Sigmoid colon (tissue), 7 donors: ENCODE data around the gene CYP4A11. TPM values are rescaled to one million over a fixed set of nuclear protein-coding genes. Genes with fewer than 3 reads are reported as not detected.
"Not testable (repeated sequence)": the region's sequence is repeated elsewhere in the genome, so short reads cannot be mapped to it uniquely, and the experiment has no call there.

Experiments used
- DNase-seq: peaks from one replicate; pipeline ENCODE4 v3.0.0-alpha.2; 2019
- H3K27ac ChIP-seq, 4 donors: fragments of 200-600 bp; sonication (generic); one replicate each; pipeline ENCODE4 v1.5.1; 2016 to 2019; ENCODE audit warnings: mild to moderate bottlenecking in 1 of 4
- H3K27me3 ChIP-seq, 3 donors: fragments of 200-600 bp; sonication (generic); one replicate each; pipeline ENCODE4 v1.5.1; 2019; ENCODE audit warnings: mild to moderate bottlenecking in 1 of 3
- H3K36me3 ChIP-seq, 4 donors: fragments of 200-600 bp; sonication (generic); one replicate each; pipeline ENCODE4 v1.5.1; 2016 to 2019
- H3K4me1 ChIP-seq, 4 donors: fragments of 200-600 bp; sonication (generic); one replicate each; pipeline ENCODE4 v1.5.1; 2017 to 2019
- H3K4me3 ChIP-seq, 4 donors: fragments of 200-600 bp; sonication (generic); one replicate each; pipeline ENCODE4 v1.5.1; 2017 to 2019; ENCODE audit warnings: mild to moderate bottlenecking in 2 of 4, moderate library complexity in 1 of 4
- H3K9me3 ChIP-seq, 4 donors: fragments of 200-600 bp in 3 of 4; sonication (generic) in 3 of 4; one replicate each; pipeline versions ENCODE4 v1.5.1 to v1.6.1; 2013 to 2019
- EP300 ChIP-seq, 4 donors: sonication (generic); formaldehyde crosslinking; IDR thresholded peaks; one replicate each; pipeline ENCODE4 v1.6.1; 2017; ENCODE audit warnings: antibody characterized with exemption in 4 of 4
- POLR2A ChIP-seq, 2 donors: fragments of 450-650 bp; IDR thresholded peaks; one replicate each; pipeline ENCODE4 v1.6.1; 2016; ENCODE audit warnings: antibody characterized with exemption in 2 of 2, mild to moderate bottlenecking in 2 of 2, moderate library complexity in 2 of 2
- POLR2AphosphoS5 ChIP-seq, 4 donors: sonication (generic); formaldehyde crosslinking; IDR thresholded peaks; one replicate each; pipeline ENCODE4 v1.6.1; 2017; ENCODE audit warnings: antibody characterized with exemption in 4 of 4
- WGBS, 2 donors: extraction: QIAGEN DNeasy Blood & Tissue Kit; methylation state at CpG; one replicate each; pipeline ENCODE4 v1.1.7; 2013; 5-methylcytosine and 5-hydroxymethylcytosine counted together
- intact Hi-C: fragments of 100-400 bp; cut with DNase I; formaldehyde crosslinking; loops from one replicate; pipeline ENCODE4 v1.15.1; 2023
- polyA plus RNA-seq, 3 donors: library from polyadenylated mRNA; stranded (reverse); fragments of 200-250 nt; gene quantifications; one replicate each; pipeline ENCODE4 v1.2.3, GENCODE V29; 2013
- total RNA-seq, 4 donors: library from RNA; depleted of rRNA; stranded (reverse); fragments of >200 nt; gene quantifications; one replicate each; pipeline ENCODE4 v1.1.0, GENCODE V29; 2016
- TF ChIP-seq, protein P1 (sequence below), 4 experiments: fragments of 450-650 bp in 3 of 4; fragments of 200-600 bp in 1 of 4; IDR thresholded peaks; one replicate each; pipeline ENCODE4 v1.5.1; 2016 to 2019; ENCODE audit warnings: antibody characterized with exemption in 4 of 4, mild to moderate bottlenecking in 3 of 4, moderate library complexity in 2 of 4
- donor health status: healthy with polysubstance abuse.
- donor health status: Bipolar disorder and iron deficiency.
- donor health status: healthy.

Gene CYP4A11
- total and polyA plus RNA-seq, 7 donors: not detected

- no peaks in the 10 kb centered on the region for H3K27me3 ChIP-seq
- WGBS, 2 donors: 71 to 80% methylated on average over 1 of the region's 1 CpG
- no peaks in the 10 kb centered on the region for H3K36me3 ChIP-seq
- no peaks in the 10 kb centered on the region for H3K9me3 ChIP-seq
- TF ChIP-seq POLR2AphosphoS5 (IDR thresholded peaks at IDR 0.05): no peak
- TF ChIP-seq, protein P1, sequence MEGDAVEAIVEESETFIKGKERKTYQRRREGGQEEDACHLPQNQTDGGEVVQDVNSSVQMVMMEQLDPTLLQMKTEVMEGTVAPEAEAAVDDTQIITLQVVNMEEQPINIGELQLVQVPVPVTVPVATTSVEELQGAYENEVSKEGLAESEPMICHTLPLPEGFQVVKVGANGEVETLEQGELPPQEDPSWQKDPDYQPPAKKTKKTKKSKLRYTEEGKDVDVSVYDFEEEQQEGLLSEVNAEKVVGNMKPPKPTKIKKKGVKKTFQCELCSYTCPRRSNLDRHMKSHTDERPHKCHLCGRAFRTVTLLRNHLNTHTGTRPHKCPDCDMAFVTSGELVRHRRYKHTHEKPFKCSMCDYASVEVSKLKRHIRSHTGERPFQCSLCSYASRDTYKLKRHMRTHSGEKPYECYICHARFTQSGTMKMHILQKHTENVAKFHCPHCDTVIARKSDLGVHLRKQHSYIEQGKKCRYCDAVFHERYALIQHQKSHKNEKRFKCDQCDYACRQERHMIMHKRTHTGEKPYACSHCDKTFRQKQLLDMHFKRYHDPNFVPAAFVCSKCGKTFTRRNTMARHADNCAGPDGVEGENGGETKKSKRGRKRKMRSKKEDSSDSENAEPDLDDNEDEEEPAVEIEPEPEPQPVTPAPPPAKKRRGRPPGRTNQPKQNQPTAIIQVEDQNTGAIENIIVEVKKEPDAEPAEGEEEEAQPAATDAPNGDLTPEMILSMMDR (IDR thresholded peaks at IDR 0.05): no peak
- no peak for TF ChIP-seq POLR2A (IDR thresholded peaks at IDR 0.05)
- no peak for TF ChIP-seq EP300 (IDR thresholded peaks at IDR 0.05)
- H3K4me1 ChIP-seq: no peaks in the 10 kb centered on the region
- no peak for DNase-seq
- intact Hi-C loops: no loop called here
- no peak overlapping the region for H3K27ac ChIP-seq
- no peak overlapping the region for H3K4me3 ChIP-seq
Observed at GRCh38 chr1:46936788-46937187, 4.5 kb downstream of the CYP4A11 start.

- 28 to 33% methylated on average over 8 of the region's 8 CpGs for WGBS, 2 donors
- H3K27me3 ChIP-seq, H3K4me1 ChIP-seq, H3K9me3 ChIP-seq, H3K4me3 ChIP-seq, intact Hi-C loops, H3K27ac ChIP-seq, DNase-seq, H3K36me3 ChIP-seq: not testable (repeated sequence)
Observed at GRCh38 chr1:46934852-46935251, 6.4 kb downstream of the CYP4A11 start.

DNA sequence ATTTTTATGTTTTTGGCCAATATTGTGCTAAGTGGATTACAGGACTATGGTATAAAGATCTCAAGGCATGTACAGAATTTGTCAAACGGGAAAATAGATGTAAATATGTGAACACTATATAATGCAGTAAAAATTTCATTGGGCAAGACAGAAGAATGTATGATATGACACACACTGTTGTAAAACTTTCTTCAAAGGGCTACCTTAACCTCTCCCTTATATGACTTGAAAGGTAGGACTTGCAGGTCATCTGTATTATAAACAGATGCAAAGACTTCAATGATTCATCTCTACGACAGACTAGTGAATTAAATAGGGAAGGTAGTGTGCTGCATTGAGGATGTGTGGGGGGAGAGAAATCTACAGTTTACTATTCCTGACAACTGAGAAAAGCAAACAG is 9.3 kb downstream of the CYP4A11 start:
- H3K27me3 ChIP-seq, H3K4me3 ChIP-seq, H3K27ac ChIP-seq, intact Hi-C loops, H3K36me3 ChIP-seq, H3K4me1 ChIP-seq, DNase-seq, H3K9me3 ChIP-seq: not testable (repeated sequence)
- WGBS, 2 donors: 10 to 49% methylated on average over 2 of the region's 2 CpGs

DNA sequence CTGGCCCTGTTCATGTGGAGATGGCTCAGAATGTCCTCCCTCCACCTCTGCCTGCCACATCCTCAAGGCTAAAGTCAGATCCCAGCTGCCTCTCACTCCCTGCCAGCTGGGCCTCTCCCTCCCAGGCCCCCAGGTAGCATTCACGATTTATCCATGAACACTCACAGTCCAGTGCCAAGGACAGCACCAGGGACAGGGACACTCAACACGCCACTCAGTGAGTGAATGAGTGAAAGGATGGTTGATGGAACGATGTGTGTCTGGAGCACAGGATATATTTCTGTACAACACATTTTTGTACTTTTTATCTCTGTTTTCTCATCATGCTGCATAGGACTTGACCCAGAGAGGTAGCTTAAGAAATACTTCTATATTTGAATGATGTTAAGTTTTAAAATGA is 10.1 kb downstream of the CYP4A11 start:
- intact Hi-C loops: no loop called here
- no peaks in the 10 kb centered on the region for H3K4me1 ChIP-seq
- WGBS, 2 donors: 75 to 77% methylated on average over 3 of the region's 3 CpGs

DNA sequence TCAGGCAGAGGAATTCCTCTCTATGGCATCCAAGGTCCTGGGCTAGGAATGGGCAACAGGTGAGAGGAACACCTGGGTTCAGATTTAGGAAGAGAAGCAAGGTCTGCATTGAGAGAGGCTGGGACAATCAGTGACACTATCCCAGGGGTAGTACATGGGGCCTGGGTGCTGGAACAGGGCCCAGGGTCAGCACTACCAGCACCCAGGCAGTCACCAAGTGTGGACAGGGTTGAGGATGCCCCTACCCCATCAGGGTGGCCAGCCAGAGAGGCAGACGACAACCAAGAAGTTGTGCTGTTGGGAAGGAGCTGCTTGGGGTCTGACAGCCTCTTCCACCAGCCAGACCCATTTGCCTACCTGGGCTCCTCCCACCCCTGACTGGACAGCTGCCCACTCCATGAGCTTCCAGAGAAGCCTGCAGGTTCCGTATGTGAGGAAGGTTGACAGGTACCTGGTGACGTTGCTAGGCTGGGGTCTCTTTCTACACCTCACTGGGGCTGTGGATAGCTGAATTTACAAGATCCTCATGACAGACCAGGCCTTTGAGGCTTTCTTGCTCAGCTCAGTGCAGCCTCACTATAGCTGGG is 13.9 kb downstream of the CYP4A11 start:
- 85 to 92% methylated on average over 3 of the region's 3 CpGs for WGBS, 2 donors
- DNase-seq: no peak
- intact Hi-C loops: no loop called here

More for the DNA sequence above, 10.1 kb downstream of the CYP4A11 start:
- Histone ChIP-seq H3K9me3 (no peaks in the 10 kb centered on the region), H3K4me3 (no peak overlapping the region), H3K27ac (no peak overlapping the region), H3K27me3 (no peaks in the 10 kb centered on the region), H3K36me3 (no peaks in the 10 kb centered on the region)
- DNase-seq: no peak
- TF ChIP-seq EP300 (IDR thresholded peaks at IDR 0.05) (no peak), POLR2A (IDR thresholded peaks at IDR 0.05) (no peak), POLR2AphosphoS5 (IDR thresholded peaks at IDR 0.05) (no peak)
- TF ChIP-seq, protein P1 (IDR thresholded peaks at IDR 0.05): no peak

More for the DNA sequence above, 13.9 kb downstream of the CYP4A11 start:
- H3K27ac ChIP-seq: no peak overlapping the region
- no peaks in the 10 kb centered on the region for H3K4me1 ChIP-seq
- no peaks in the 10 kb centered on the region for H3K27me3 ChIP-seq
- peaks cover 0 to 8% (median 2%) of the 10 kb centered on the region in 4 donors for H3K9me3 ChIP-seq
- no peaks in the 10 kb centered on the region for H3K36me3 ChIP-seq
- TF ChIP-seq, protein P1 (IDR thresholded peaks at IDR 0.05): no peak
- TF ChIP-seq POLR2AphosphoS5 (IDR thresholded peaks at IDR 0.05) (no peak), POLR2A (IDR thresholded peaks at IDR 0.05) (no peak), EP300 (IDR thresholded peaks at IDR 0.05) (no peak)
- no peak overlapping the region for H3K4me3 ChIP-seq
